HFFc6 (cell line): ENCODE data around the gene CENPF. TPM values are rescaled to one million over a fixed set of nuclear protein-coding genes. Genes with fewer than 3 reads are reported as not detected.

Experiments used
- DNase-seq: peaks from one replicate; pipeline ENCODE4 v3.0.0-alpha.2; 2018
- H3K27ac Mint-ChIP-seq: 2 replicates; pipeline ENCODE4 v1.8.0; 2020; ENCODE audit warnings: mild to moderate bottlenecking, mixed read lengths
- H3K27me3 Mint-ChIP-seq: 2 replicates; pipeline ENCODE4 v1.8.0; 2021; ENCODE audit warnings: mild to moderate bottlenecking, moderate library complexity, mixed read lengths; ENCODE audit not compliant: insufficient read depth
- H3K36me3 Mint-ChIP-seq: 2 replicates; pipeline ENCODE4 v1.8.0; 2021; ENCODE audit warnings: low read depth, mixed read lengths
- H3K4me1 Mint-ChIP-seq: 2 replicates; pipeline ENCODE4 v1.8.0; 2020; ENCODE audit warnings: low read depth, mixed read lengths
- H3K4me3 Mint-ChIP-seq: 2 replicates; pipeline ENCODE4 v1.8.0; 2020; ENCODE audit warnings: mild to moderate bottlenecking, moderate library complexity, mixed read lengths
- H3K9me3 Mint-ChIP-seq: 2 replicates; pipeline ENCODE4 v1.8.0; 2020; ENCODE audit warnings: mild to moderate bottlenecking, mixed read lengths
- total RNA-seq, 6 experiments: library from RNA; stranded (reverse); fragmentation: NEBNext Ultra II Directional; extraction: Animal tissue kit (Norgen Biotek cat#: 25700); gene quantifications; 2 replicates in 1 of 6; 3 replicates in 5 of 6; pipeline ENCODE4 v1.2.3, GENCODE V29; 2021
- TF ChIP-seq, protein P1 (sequence below): fragments of 200-600 bp; sonication (generic); IDR thresholded peaks from 2 replicates; pipeline ENCODE4 v1.5.0; 2021; ENCODE audit warnings: antibody characterized with exemption, mild to moderate bottlenecking

CENPF gene
- total RNA-seq, 6 experiments from 2014 or later = 36.8 to 79.2 (median 76.6) TPM

DNA sequence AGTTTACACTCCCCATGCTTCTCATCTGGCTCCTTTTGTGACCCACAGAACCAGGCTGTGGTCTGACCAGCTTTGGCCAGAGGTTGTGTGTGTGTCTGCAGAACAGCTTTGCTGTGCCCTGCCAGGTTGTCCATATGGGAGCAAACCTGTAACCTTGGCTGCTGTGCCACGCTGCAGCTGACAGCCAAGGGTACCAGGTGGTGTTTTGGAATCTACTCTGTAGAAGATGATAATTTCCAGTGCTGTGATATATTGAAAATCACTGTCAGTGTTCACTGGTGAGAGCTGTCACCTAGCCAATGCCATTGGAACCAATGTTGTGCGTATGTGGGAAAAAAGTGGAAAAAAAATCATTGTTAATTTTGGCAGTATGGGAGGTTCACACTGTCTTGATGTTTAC, 18.2 kb downstream of the CENPF start:
- Mint-ChIP-seq H3K36me3 (peaks cover 38% of the 10 kb centered on the region), H3K27ac (no peak overlapping the region), H3K4me1 (peaks cover 11% of the 10 kb centered on the region), H3K27me3 (no peaks in the 10 kb centered on the region), H3K9me3 (no peaks in the 10 kb centered on the region), H3K4me3 (no peak overlapping the region)
- no peak for DNase-seq
- TF ChIP-seq, protein P1, sequence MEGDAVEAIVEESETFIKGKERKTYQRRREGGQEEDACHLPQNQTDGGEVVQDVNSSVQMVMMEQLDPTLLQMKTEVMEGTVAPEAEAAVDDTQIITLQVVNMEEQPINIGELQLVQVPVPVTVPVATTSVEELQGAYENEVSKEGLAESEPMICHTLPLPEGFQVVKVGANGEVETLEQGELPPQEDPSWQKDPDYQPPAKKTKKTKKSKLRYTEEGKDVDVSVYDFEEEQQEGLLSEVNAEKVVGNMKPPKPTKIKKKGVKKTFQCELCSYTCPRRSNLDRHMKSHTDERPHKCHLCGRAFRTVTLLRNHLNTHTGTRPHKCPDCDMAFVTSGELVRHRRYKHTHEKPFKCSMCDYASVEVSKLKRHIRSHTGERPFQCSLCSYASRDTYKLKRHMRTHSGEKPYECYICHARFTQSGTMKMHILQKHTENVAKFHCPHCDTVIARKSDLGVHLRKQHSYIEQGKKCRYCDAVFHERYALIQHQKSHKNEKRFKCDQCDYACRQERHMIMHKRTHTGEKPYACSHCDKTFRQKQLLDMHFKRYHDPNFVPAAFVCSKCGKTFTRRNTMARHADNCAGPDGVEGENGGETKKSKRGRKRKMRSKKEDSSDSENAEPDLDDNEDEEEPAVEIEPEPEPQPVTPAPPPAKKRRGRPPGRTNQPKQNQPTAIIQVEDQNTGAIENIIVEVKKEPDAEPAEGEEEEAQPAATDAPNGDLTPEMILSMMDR = no peak

DNA sequence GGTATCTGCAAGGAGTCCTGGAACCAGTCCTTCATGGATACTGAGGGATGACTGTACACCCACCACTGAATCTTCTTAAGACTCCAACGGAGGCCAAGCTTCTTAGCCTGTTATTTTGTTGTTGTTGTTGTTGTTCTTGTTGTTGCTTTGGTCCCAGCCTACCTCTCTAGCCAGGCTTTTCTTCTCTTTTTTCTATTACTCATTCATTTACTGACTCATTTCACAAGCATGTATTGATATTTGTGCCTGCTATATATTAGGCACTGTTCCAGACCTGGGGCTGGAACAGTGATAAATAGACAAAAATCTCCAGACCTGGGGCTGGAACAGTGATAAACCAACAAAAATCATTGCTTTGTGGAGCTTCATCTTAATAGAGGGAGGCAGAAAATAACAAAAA, 20.4 kb downstream of the CENPF start:
- H3K27me3 Mint-ChIP-seq = no peaks in the 10 kb centered on the region
- no peak overlapping the region for H3K4me3 Mint-ChIP-seq
- peaks cover 40% of the 10 kb centered on the region for H3K36me3 Mint-ChIP-seq
- no peaks in the 10 kb centered on the region for H3K9me3 Mint-ChIP-seq
- TF ChIP-seq, protein P1 = no peak
- H3K4me1 Mint-ChIP-seq = peaks cover 23% of the 10 kb centered on the region
- H3K27ac Mint-ChIP-seq = no peak overlapping the region
- no peak for DNase-seq

DNA sequence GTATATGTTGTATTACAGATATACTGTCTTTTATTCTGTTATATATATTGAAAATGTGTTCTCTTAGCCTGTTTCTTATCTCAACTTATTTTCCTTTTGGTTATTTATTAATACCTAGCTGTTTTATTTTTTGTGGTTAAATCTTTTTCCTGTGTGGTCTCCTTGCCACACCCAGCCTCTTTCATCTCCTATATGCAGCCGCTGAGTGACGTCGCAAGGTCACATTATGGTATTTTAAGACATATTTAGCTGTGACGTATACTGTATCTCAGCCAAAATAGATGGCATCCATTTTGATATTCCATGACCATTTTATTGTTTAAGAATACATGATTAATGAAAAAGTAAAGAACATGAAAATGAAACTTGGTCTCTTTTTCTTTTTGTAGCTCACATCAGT, 29.1 kb downstream of the CENPF start:
- peaks cover 16% of the 10 kb centered on the region; the same call in 1 of the 2 replicates for H3K36me3 Mint-ChIP-seq

DNA sequence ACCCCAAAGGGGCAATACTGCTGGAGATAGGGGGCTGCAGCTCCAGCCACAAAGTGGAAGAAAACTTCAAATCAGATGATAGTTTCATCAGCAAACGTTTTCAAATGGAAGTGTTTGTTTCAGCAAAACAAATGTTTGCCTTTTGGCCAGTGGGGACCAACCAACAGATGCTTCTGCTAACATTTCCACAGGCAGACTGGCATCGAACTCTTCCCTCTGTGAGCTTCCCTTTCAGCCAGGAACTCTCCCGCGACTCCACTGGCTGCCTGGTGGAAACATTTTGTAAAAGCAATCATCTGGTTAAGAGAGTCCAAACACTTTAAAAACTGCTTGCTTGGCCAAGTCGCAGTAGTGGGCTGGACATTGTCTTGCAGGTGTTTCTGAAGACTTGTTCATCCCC, 30.7 kb downstream of the CENPF start:
- TF ChIP-seq, protein P1 = no peak
- Mint-ChIP-seq H3K36me3 (peaks cover 20% of the 10 kb centered on the region), H3K27ac (no peak overlapping the region)

More for the DNA sequence above, 29.1 kb downstream of the CENPF start:
- TF ChIP-seq, protein P1 = no peak
- Mint-ChIP-seq H3K4me3 (no peak overlapping the region), H3K27ac (no peak overlapping the region), H3K4me1 (peaks cover 15% of the 10 kb centered on the region), H3K27me3 (no peaks in the 10 kb centered on the region), H3K9me3 (no peaks in the 10 kb centered on the region)
- no peak for DNase-seq

DNA sequence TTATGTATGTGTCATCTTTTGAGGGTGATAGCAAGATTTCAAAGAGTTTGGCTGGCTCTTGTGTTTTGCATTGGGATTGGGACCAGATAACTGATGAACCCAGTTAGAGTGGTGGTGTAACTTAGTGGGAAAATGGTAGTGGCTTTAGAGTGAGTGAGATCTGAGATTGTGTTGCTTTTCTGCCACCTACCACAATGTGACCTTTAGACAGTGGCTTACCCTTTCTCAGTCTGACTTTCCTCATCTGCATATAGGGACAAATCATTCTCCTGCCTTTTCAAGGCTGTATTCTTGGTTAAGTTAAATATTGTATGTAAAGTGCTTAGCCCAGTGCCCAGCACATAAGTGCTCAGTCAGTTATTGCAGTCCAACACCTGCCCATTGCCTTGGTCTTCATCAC, 31.3 kb downstream of the CENPF start:
- TF ChIP-seq, protein P1 = no peak

More for the DNA sequence above, 30.7 kb downstream of the CENPF start:
- Mint-ChIP-seq H3K27me3 (no peaks in the 10 kb centered on the region; the same call in 1 of the 2 replicates), H3K4me3 (no peak overlapping the region), H3K9me3 (no peaks in the 10 kb centered on the region), H3K4me1 (peaks cover 20% of the 10 kb centered on the region; the same call in 1 of the 2 replicates)
- DNase-seq = no peak

More for the DNA sequence above, 31.3 kb downstream of the CENPF start:
- H3K4me3 Mint-ChIP-seq = no peak overlapping the region
- no peak for DNase-seq
- peaks cover 26% of the 10 kb centered on the region; the same call in 1 of the 2 replicates for H3K4me1 Mint-ChIP-seq
- H3K9me3 Mint-ChIP-seq = no peaks in the 10 kb centered on the region
- peaks cover 20% of the 10 kb centered on the region for H3K36me3 Mint-ChIP-seq
- H3K27me3 Mint-ChIP-seq = no peaks in the 10 kb centered on the region; the same call in 1 of the 2 replicates
- no peak overlapping the region for H3K27ac Mint-ChIP-seq
